ENCODE results near the gene STXBP4. TPM values are rescaled to one million over a fixed set of nuclear protein-coding genes. Genes with fewer than 3 reads are reported as not detected.
"Not testable (repeated sequence)": the region's sequence is repeated elsewhere in the genome, so short reads cannot be mapped to it uniquely, and the experiment has no call there.

STXBP4 gene
- total RNA-seq, 1 donor from 2014 or later, result 25.7 TPM

GRCh38 chr17:55056526-55056925 lies 88.0 kb downstream of the STXBP4 start:
- DNase-seq, result no peak

DNA sequence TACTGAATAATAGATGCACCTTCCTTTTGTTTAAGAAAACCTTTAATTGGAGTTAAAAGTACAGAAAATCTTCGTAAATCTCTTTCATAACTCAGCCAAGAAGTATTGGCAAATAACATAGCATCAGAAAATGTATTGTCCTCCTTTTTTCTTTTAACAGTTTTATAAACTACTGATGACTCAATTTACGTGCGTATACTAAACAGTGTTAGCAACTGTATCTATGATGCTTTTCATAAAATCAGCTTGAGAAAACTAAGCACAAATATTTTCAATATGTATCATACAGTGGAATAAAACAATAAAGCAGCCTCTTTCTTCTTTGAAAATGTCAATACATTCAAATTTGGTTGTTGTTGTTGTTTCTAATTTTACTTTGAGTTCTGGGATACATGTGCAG lies 88.6 kb downstream of the STXBP4 start:
- no peak for DNase-seq

DNA sequence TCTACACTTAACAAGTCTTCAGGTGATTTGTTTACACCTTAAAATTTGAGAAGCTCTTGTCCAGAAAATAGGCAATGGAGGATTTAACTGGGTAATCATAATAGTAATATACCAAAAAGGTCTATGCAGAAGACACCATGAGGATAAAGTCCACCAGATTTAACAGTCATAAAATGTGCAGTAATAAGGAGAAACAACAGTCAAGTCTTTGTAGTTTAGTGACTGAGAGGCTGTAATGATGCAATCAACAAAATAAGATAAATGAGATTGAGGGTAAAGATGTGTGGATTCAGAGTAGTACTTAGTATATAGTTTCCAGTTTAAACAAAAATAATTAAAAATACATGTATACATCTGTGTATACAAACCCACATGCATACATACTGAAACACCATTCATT lies 91.2 kb downstream of the STXBP4 start:
- no peak for DNase-seq

DNA sequence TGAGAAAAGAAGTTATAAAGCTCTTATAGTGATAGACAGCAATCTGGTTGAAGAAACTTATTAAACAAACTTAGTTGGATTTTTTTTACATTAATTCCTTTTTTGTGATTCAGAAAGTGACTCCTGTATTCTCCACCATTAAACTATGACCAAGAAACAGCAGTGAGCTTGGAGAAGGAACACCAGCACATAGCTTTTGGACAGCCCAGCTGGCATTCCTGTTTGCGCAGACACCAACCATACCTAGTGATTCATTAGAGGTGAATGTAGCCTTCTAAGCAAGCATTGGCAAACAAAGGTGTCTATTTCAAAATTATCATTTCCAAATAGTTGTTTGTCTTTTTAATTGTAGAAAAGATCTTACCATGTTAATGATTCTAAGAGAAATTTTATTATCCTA lies 94.4 kb downstream of the STXBP4 start:
- no peak for DNase-seq

DNA sequence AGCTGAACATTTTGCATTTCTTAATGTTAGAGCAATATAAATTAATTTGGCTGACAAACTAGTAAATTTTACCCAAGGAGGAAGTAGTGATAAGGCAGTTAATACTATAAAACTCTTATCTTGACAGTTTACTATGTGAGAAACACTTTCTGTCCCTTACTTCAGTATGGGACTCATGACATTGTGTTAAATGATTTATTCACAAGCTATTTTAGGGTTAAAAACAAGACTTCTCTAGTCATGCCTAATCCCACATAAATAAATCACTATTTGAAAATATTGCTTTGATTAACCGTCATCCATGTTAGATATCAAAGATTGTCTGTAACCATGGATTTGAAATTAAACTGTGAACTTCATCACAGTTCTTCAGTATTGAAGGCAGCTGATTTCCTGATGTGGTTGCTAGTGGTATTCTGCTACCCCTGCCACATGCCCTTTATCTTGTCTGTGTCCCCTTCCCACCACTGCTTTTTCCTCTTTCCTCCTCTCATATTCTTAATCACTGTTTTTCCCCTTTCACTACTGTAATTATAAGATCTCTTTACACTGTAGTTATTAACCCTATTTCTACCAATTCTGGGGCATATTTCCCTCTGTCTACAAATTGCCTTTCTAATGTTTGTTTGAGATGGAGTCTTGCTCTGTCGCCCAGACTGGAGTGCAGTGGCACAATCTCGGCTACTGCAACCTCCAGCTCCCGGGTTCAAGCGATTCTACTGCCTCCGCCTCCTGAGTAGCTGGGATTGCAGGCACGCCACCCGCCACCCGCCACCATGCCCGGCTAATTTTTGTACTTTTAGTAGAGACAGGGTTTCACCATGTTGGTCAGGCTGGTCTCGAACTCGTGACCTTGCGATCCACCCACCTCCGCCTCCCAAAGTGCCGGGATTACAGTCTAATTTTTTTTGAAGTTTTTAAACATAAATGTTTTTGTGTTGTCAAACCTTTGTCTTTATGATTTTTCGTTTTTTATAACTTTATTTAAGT lies 95.6 kb downstream of the STXBP4 start:
- DNase-seq, result no peak

DNA sequence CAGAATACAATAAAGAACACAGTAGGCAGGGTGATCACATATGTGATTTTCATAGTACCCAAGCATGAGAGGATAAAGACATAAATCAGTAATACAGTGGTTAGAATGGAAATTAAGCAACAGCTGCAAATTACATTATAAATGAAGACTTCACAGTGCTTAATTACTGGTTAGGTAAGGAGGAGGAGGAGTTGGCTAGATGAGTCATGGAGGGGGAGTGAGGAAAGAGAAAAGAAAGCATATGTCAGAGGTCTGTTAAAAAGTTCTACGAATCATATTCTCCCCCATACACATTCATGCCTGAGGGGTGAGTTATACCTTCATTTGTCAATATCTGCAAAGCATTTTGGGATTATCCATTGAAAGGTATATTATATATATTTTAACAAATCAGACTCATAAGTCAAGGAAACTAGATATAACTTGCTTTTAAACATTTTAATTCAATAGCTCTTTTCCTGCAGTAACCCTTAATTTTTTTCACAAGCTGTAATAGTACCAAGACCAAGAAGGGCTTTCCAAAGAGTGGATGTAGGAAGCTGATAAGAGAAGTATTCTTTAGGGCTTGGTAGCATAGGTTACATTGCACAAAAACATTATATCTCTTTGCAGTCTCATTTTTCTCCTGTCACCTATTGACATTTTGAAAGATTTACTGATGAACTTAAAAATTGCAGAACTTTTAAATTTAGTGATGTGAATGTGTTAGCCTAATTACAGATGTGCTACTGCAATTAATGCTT lies 99.3 kb downstream of the STXBP4 start:
- no peak for DNase-seq

GRCh38 chr17:55068862-55069811 lies 100.6 kb downstream of the STXBP4 start:
- DNase-seq, result no peak

GRCh38 chr17:55069983-55070529 lies 101.5 kb downstream of the STXBP4 start:
- no peak for DNase-seq

GRCh38 chr17:55072898-55073297 lies 104.3 kb downstream of the STXBP4 start:
- DNase-seq, result no peak

GRCh38 chr17:55073467-55073866 lies 104.9 kb downstream of the STXBP4 start:
- DNase-seq, result not testable (repeated sequence)

- DNase-seq, result no peak
These were observed 113.0 kb downstream of the STXBP4 start for GRCh38 chr17:55081559-55081958.

DNA sequence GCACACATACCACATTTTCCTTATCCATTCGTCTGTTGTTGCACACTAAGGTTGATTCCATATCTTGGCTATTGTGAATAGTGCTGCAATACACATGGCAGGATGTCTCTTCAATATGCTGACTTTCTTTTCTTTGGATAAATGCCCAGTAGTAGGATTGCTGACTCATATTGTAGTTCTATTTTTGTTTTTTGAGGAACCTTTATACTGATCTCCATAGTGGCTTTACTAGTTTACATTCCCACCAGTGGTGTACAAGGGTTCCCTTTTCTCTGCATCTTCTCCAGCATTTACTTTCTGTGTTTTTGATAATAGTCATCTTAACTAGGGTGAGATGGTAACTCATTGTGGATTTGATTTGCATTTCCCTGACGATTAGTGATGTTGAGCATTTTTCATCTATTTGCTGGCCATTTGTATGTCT lies 118.1 kb downstream of the STXBP4 start:
- DNase-seq, result no peak

GRCh38 chr17:55089256-55089655 lies 120.7 kb downstream of the STXBP4 start:
- no peak for DNase-seq

DNA sequence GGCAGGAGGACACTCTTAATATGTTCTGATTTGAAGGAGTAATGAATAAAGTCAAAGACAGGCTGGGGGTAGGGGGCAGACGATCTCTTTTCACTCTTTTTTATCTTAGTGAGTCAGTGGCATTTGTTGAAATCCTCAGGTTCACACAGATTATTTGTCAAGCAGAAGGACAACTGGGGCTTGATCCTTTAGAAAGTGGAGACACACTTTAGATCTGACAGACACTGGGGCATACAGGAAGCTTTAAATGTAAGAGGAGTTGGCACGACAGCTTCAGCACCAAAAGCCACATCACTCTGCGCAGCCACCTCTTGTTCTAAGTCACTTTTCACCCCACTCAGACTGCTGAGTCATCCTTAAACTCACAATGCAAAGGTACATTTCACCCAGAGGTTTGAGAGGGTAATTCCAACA lies 121.5 kb downstream of the STXBP4 start:
- DNase-seq, result no peak

DNA sequence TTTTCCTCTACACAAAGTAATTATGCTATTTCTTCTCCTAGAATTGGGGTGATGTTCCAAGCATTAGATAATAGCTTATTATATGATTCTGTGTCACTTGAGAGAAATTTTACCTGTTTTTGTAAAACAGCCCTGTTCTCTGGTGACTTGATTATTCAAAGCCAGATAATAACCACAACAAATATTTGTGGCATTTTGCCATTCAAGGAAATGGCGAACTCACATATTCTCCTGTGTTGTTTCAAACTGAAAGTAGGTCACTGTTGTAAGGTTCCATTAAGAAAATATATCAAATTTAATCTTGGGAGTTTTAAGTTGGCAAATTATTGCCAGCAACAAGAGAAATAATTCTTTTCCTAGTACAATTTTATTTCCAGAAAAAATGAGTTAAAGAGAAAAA lies 124.8 kb downstream of the STXBP4 start:
- no peak for DNase-seq

DNA sequence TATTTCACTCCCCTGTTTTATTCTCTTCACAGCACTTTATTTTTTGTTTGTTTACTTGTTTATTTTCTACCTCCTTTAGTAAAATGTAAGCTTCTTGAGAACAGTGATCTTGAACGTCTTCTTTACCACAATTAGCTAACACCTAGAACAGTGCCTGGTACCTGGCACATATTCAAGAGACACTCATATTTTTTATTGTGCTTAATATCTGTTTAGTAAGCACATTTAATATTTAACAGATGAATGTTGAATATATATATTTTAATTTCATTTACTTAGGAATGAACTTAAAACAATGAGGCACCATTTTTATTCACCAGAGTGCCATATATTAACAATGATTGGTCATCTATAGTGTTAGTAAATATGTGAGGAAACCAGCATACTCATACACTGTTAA lies 130.2 kb downstream of the STXBP4 start:
- DNase-seq, result no peak

- no peak for DNase-seq
These were observed 142.0 kb downstream of the STXBP4 start for GRCh38 chr17:55110521-55110920.

DNA sequence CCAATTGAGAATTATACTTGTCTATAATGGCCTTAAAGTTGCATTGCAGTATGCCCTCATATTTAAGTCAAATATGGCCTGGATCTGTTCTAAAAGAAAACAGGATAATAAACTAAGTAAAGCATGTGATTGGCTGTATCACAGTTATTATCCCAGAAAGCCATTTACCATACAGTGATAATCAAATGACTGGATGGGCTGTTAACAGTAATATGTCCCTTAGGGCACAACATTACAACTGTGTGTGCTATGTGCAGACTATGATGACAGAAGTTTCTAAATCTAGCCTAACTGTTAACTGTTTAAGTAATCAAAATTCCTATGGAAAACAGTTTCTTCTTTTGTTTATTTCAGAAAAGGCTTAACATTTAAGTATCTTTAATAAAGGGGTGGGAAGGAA lies 145.7 kb downstream of the STXBP4 start:
- DNase-seq, result no peak

- no peak for DNase-seq
These were observed 147.9 kb downstream of the STXBP4 start for GRCh38 chr17:55116440-55116914.

GRCh38 chr17:55117164-55117563 lies 148.6 kb downstream of the STXBP4 start:
- DNase-seq, result no peak

GRCh38 chr17:55120651-55121050 lies 152.1 kb downstream of the STXBP4 start:
- no peak for DNase-seq

- no peak for DNase-seq
These were observed 152.7 kb downstream of the STXBP4 start for GRCh38 chr17:55121268-55121667.

Measured in occipital lobe (tissue), 2 donors.